ENCODE data around the gene SLC38A9.

Gene SLC38A9

GRCh38 chr5:55749387-55749786 lies 37.3 kb upstream of the SLC38A9 start:
- no peak overlapping the region for H3K4me3 ChIP-seq (ENCODE audit: low read depth, low read length)
- DNase-seq (ENCODE audit: low read depth) = no peak
- TF ChIP-seq CTCF (IDR thresholded peaks at IDR 0.05; ENCODE audit: low read depth, low read length) (no peak), MYC (IDR thresholded peaks at IDR 0.05; ENCODE audit: low read depth, low read length) (no peak), POLR2A (IDR thresholded peaks at IDR 0.05; ENCODE audit: extremely low read depth, insufficient read length) (no peak), MAX (IDR thresholded peaks at IDR 0.05; ENCODE audit: low read depth, low read length) (no peak)

GRCh38 chr5:55747778-55748318 lies 35.7 kb upstream of the SLC38A9 start:
- TF ChIP-seq MAX (IDR thresholded peaks at IDR 0.05; ENCODE audit: low read depth, low read length) (no peak), MYC (IDR thresholded peaks at IDR 0.05; ENCODE audit: low read depth, low read length) (no peak), CTCF (IDR thresholded peaks at IDR 0.05; ENCODE audit: low read depth, low read length) (no peak), POLR2A (IDR thresholded peaks at IDR 0.05; ENCODE audit: extremely low read depth, insufficient read length) (no peak)
- DNase-seq (ENCODE audit: low read depth) = no peak

GRCh38 chr5:55742778-55743177 lies 30.7 kb upstream of the SLC38A9 start:
- DNase-seq (ENCODE audit: low read depth) = no peak
- TF ChIP-seq CTCF (IDR thresholded peaks at IDR 0.05; ENCODE audit: low read depth, low read length) = no peak
- TF ChIP-seq POLR2A (IDR thresholded peaks at IDR 0.05; ENCODE audit: extremely low read depth, insufficient read length) = no peak
- no peak for TF ChIP-seq MYC (IDR thresholded peaks at IDR 0.05; ENCODE audit: low read depth, low read length)
- TF ChIP-seq MAX (IDR thresholded peaks at IDR 0.05; ENCODE audit: low read depth, low read length) = no peak
- no peak overlapping the region for H3K4me3 ChIP-seq (ENCODE audit: low read depth, low read length)

More at GRCh38 chr5:55747778-55748318, 35.7 kb upstream of the SLC38A9 start:
- H3K4me3 ChIP-seq (ENCODE audit: low read depth, low read length) = no peak overlapping the region

- H3K4me3 ChIP-seq (ENCODE audit: low read depth, low read length) = no peak within 1 kb of the TSS
- no peak for DNase-seq (ENCODE audit: low read depth)
- TF ChIP-seq CTCF (IDR thresholded peaks at IDR 0.05; ENCODE audit: low read depth, low read length) (no peak), MAX (IDR thresholded peaks at IDR 0.05; ENCODE audit: low read depth, low read length) (no peak), MYC (IDR thresholded peaks at IDR 0.05; ENCODE audit: low read depth, low read length) (no peak), POLR2A (IDR thresholded peaks at IDR 0.05; ENCODE audit: extremely low read depth, insufficient read length) (no peak)
These were observed 25.7 kb upstream of the SLC38A9 start, which contains the start of gene DDX4 for GRCh38 chr5:55737793-55738192. Gene DDX4, plus strand, starts transcription at chr5:55738061. Its CDS starts 903 bp downstream, at chr5:55738964.

GRCh38 chr5:55734658-55735057 lies 22.5 kb upstream of the SLC38A9 start:
- TF ChIP-seq MAX (IDR thresholded peaks at IDR 0.05; ENCODE audit: low read depth, low read length) (no peak), MYC (IDR thresholded peaks at IDR 0.05; ENCODE audit: low read depth, low read length) (no peak), POLR2A (IDR thresholded peaks at IDR 0.05; ENCODE audit: extremely low read depth, insufficient read length) (no peak), CTCF (IDR thresholded peaks at IDR 0.05; ENCODE audit: low read depth, low read length) (no peak)
- no peak for DNase-seq (ENCODE audit: low read depth)
- no peak overlapping the region for H3K4me3 ChIP-seq (ENCODE audit: low read depth, low read length)

All from NB4 (cell line).